Measurements from ENCODE around the gene TPM1. TPM values are rescaled to one million over a fixed set of nuclear protein-coding genes. Genes with fewer than 3 reads are reported as not detected.

Gene TPM1
- total RNA-seq, 1 donor from 2014 or later = 67.5 TPM

GRCh38 chr15:63111481-63111880 is 68.9 kb downstream of the TPM1 start:
- H3K27me3 Mint-ChIP-seq (ENCODE audit: low read depth) = no peaks in the 10 kb centered on the region
- DNase-seq (ENCODE audit: low read depth, low spot score) = no peak
- no peaks in the 10 kb centered on the region for H3K9me3 Mint-ChIP-seq
- TF ChIP-seq CTCF (conservative IDR thresholded peaks at IDR 0.05) = no peak
- no peaks in the 10 kb centered on the region for H3K36me3 Mint-ChIP-seq (ENCODE audit: low read depth)
- no peak overlapping the region for H3K27ac Mint-ChIP-seq (ENCODE audit: unreplicated experiment)
- H3K4me3 Mint-ChIP-seq = no peak overlapping the region
- H3K4me1 Mint-ChIP-seq = no peaks in the 10 kb centered on the region

GRCh38 chr15:63112871-63113270 is 70.3 kb downstream of the TPM1 start:
- DNase-seq (ENCODE audit: low read depth, low spot score) = no peak
- Mint-ChIP-seq H3K27me3 (ENCODE audit: low read depth) (no peaks in the 10 kb centered on the region), H3K27ac (ENCODE audit: unreplicated experiment) (no peak overlapping the region), H3K36me3 (ENCODE audit: low read depth) (no peaks in the 10 kb centered on the region), H3K4me1 (peaks cover 3% of the 10 kb centered on the region), H3K4me3 (no peak overlapping the region), H3K9me3 (no peaks in the 10 kb centered on the region)
- no peak for TF ChIP-seq CTCF (conservative IDR thresholded peaks at IDR 0.05)

- Mint-ChIP-seq H3K27me3 (ENCODE audit: low read depth) (no peaks in the 10 kb centered on the region), H3K9me3 (peaks cover 4% of the 10 kb centered on the region), H3K4me1 (peaks cover 3% of the 10 kb centered on the region), H3K4me3 (no peak overlapping the region), H3K36me3 (ENCODE audit: low read depth) (no peaks in the 10 kb centered on the region), H3K27ac (ENCODE audit: unreplicated experiment) (no peak overlapping the region)
- DNase-seq (ENCODE audit: low read depth, low spot score) = no peak
- TF ChIP-seq CTCF (conservative IDR thresholded peaks at IDR 0.05) = no peak
Observed at GRCh38 chr15:63114465-63114864, 71.9 kb downstream of the TPM1 start.

Other genes with a start within 250 kb of the TPM1 start
- gene LACTB, start 79.1 kb downstream of the TPM1 start, total RNA-seq = 7.0 and 8.5 TPM in 2 replicates
- 85.2 and 86.6 TPM in 2 replicates for gene RPS27L, start 114.7 kb downstream of the TPM1 start, total RNA-seq
- 51.0 and 58.4 TPM in 2 replicates for gene RAB8B, start 146.9 kb downstream of the TPM1 start, total RNA-seq
- 18.1 and 18.5 TPM in 2 replicates for gene APH1B, start 234.9 kb downstream of the TPM1 start, total RNA-seq